Measurements from ENCODE around the gene GPC6.

Gene GPC6

GRCh38 chr13:94063848-94064247 lies 837.2 kb downstream of the GPC6 start:
- POLR2A ChIA-PET: no interaction called here
- no peak for DNase-seq (ENCODE audit: extremely low spot score)
- TF ChIP-seq LEF1 (IDR thresholded peaks at IDR 0.05; ENCODE audit: borderline replicate concordance) (no peak), BHLHE40 (IDR thresholded peaks at IDR 0.05; ENCODE audit: borderline replicate concordance) (no peak), HDGF (IDR thresholded peaks at IDR 0.05; ENCODE audit: borderline replicate concordance) (no peak), TARDBP (IDR thresholded peaks at IDR 0.05) (no peak), SP1 (IDR thresholded peaks at IDR 0.05) (no peak), FOXK2 (IDR thresholded peaks at IDR 0.05) (no peak), ELF4 (IDR thresholded peaks at IDR 0.05) (no peak), ARNT (IDR thresholded peaks at IDR 0.05) (no peak), PKNOX1 (IDR thresholded peaks at IDR 0.05) (no peak), NFRKB (IDR thresholded peaks at IDR 0.05) (no peak), SUZ12 (IDR thresholded peaks at IDR 0.05) (no peak), L3MBTL2 (conservative IDR thresholded peaks at IDR 0.05) (no peak), ZNF384 (IDR thresholded peaks at IDR 0.05) (no peak), FOXA1 (IDR thresholded peaks at IDR 0.05) (no peak), CTBP1 (IDR thresholded peaks at IDR 0.05; ENCODE audit: borderline replicate concordance) (no peak), FOXM1 (IDR thresholded peaks at IDR 0.05; ENCODE audit: borderline replicate concordance) (no peak)
- CTCF ChIA-PET: no interaction called here

- POLR2A ChIA-PET: no interaction called here
- TF ChIP-seq TARDBP (IDR thresholded peaks at IDR 0.05): no peak
- TF ChIP-seq FOXA1 (IDR thresholded peaks at IDR 0.05): no peak
- no peak for TF ChIP-seq NFRKB (IDR thresholded peaks at IDR 0.05)
- no peak for TF ChIP-seq L3MBTL2 (conservative IDR thresholded peaks at IDR 0.05)
- no peak for TF ChIP-seq PKNOX1 (IDR thresholded peaks at IDR 0.05)
- TF ChIP-seq FOXM1 (IDR thresholded peaks at IDR 0.05; ENCODE audit: borderline replicate concordance): no peak
- no peak for TF ChIP-seq ZNF384 (IDR thresholded peaks at IDR 0.05)
- no peak for TF ChIP-seq ELF4 (IDR thresholded peaks at IDR 0.05)
- TF ChIP-seq LEF1 (IDR thresholded peaks at IDR 0.05; ENCODE audit: borderline replicate concordance): no peak
- TF ChIP-seq BHLHE40 (IDR thresholded peaks at IDR 0.05; ENCODE audit: borderline replicate concordance): no peak
- TF ChIP-seq CTBP1 (IDR thresholded peaks at IDR 0.05; ENCODE audit: borderline replicate concordance): no peak
- no peak for TF ChIP-seq SP1 (IDR thresholded peaks at IDR 0.05)
- no peak for TF ChIP-seq HDGF (IDR thresholded peaks at IDR 0.05; ENCODE audit: borderline replicate concordance)
- TF ChIP-seq ARNT (IDR thresholded peaks at IDR 0.05): no peak
- TF ChIP-seq SUZ12 (IDR thresholded peaks at IDR 0.05): no peak
- no peak for TF ChIP-seq FOXK2 (IDR thresholded peaks at IDR 0.05)
- CTCF ChIA-PET: no interaction called here
- DNase-seq (ENCODE audit: extremely low spot score): no peak
Observed at GRCh38 chr13:94065741-94066140, 839.1 kb downstream of the GPC6 start.

GRCh38 chr13:94073007-94073744 lies 846.6 kb downstream of the GPC6 start:
- ChIA-PET CTCF (no interaction called here), POLR2A (no interaction called here)
- DNase-seq (ENCODE audit: extremely low spot score): no peak
- TF ChIP-seq PKNOX1 (IDR thresholded peaks at IDR 0.05) (no peak), FOXM1 (IDR thresholded peaks at IDR 0.05; ENCODE audit: borderline replicate concordance) (no peak), L3MBTL2 (conservative IDR thresholded peaks at IDR 0.05) (no peak), CTBP1 (IDR thresholded peaks at IDR 0.05; ENCODE audit: borderline replicate concordance) (no peak), TARDBP (IDR thresholded peaks at IDR 0.05) (no peak), SUZ12 (IDR thresholded peaks at IDR 0.05) (no peak), FOXK2 (IDR thresholded peaks at IDR 0.05) (no peak), ARNT (IDR thresholded peaks at IDR 0.05) (no peak), FOXA1 (IDR thresholded peaks at IDR 0.05) (no peak), ZNF384 (IDR thresholded peaks at IDR 0.05) (no peak), ELF4 (IDR thresholded peaks at IDR 0.05) (no peak), SP1 (IDR thresholded peaks at IDR 0.05) (no peak), HDGF (IDR thresholded peaks at IDR 0.05; ENCODE audit: borderline replicate concordance) (no peak), BHLHE40 (IDR thresholded peaks at IDR 0.05; ENCODE audit: borderline replicate concordance) (no peak), LEF1 (IDR thresholded peaks at IDR 0.05; ENCODE audit: borderline replicate concordance) (no peak), NFRKB (IDR thresholded peaks at IDR 0.05) (no peak)

- POLR2A ChIA-PET: no interaction called here
- CTCF ChIA-PET: interaction anchor here (0.6 kb wide), 1 partner anchor 1841 kb away, joined by 3 read pairs; no protein-coding TSS in a partner anchor
- DNase-seq (ENCODE audit: extremely low spot score): no peak
- TF ChIP-seq SUZ12 (IDR thresholded peaks at IDR 0.05) (no peak), FOXK2 (IDR thresholded peaks at IDR 0.05) (no peak), ZNF384 (IDR thresholded peaks at IDR 0.05) (no peak), L3MBTL2 (conservative IDR thresholded peaks at IDR 0.05) (no peak), NFRKB (IDR thresholded peaks at IDR 0.05) (no peak), BHLHE40 (IDR thresholded peaks at IDR 0.05; ENCODE audit: borderline replicate concordance) (no peak), HDGF (IDR thresholded peaks at IDR 0.05; ENCODE audit: borderline replicate concordance) (no peak), CTBP1 (IDR thresholded peaks at IDR 0.05; ENCODE audit: borderline replicate concordance) (no peak), FOXM1 (IDR thresholded peaks at IDR 0.05; ENCODE audit: borderline replicate concordance) (no peak), SP1 (IDR thresholded peaks at IDR 0.05) (no peak), FOXA1 (IDR thresholded peaks at IDR 0.05) (no peak), LEF1 (IDR thresholded peaks at IDR 0.05; ENCODE audit: borderline replicate concordance) (no peak), ARNT (IDR thresholded peaks at IDR 0.05) (no peak), ELF4 (IDR thresholded peaks at IDR 0.05) (no peak), PKNOX1 (IDR thresholded peaks at IDR 0.05) (no peak), TARDBP (IDR thresholded peaks at IDR 0.05) (no peak)
Observed at GRCh38 chr13:94079876-94080275, 853.3 kb downstream of the GPC6 start.

- CTCF ChIA-PET: interaction anchor here (0.5 to 0.6 kb wide), 2 partner anchors 733 to 969 kb away, joined by 3 to 4 read pairs; no protein-coding TSS in a partner anchor
Observed at GRCh38 chr13:94080527-94080926, 853.9 kb downstream of the GPC6 start.

More at GRCh38 chr13:94080527-94080926, 853.9 kb downstream of the GPC6 start:
- TF ChIP-seq LEF1 (IDR thresholded peaks at IDR 0.05; ENCODE audit: borderline replicate concordance) (no peak), PKNOX1 (IDR thresholded peaks at IDR 0.05) (no peak), FOXA1 (IDR thresholded peaks at IDR 0.05) (no peak), BHLHE40 (IDR thresholded peaks at IDR 0.05; ENCODE audit: borderline replicate concordance) (no peak), ELF4 (IDR thresholded peaks at IDR 0.05) (no peak), FOXM1 (IDR thresholded peaks at IDR 0.05; ENCODE audit: borderline replicate concordance) (no peak), HDGF (IDR thresholded peaks at IDR 0.05; ENCODE audit: borderline replicate concordance) (no peak), ZNF384 (IDR thresholded peaks at IDR 0.05) (no peak), NFRKB (IDR thresholded peaks at IDR 0.05) (no peak), CTBP1 (IDR thresholded peaks at IDR 0.05; ENCODE audit: borderline replicate concordance) (no peak), SUZ12 (IDR thresholded peaks at IDR 0.05) (no peak), FOXK2 (IDR thresholded peaks at IDR 0.05) (no peak), TARDBP (IDR thresholded peaks at IDR 0.05) (no peak), L3MBTL2 (conservative IDR thresholded peaks at IDR 0.05) (no peak), SP1 (IDR thresholded peaks at IDR 0.05) (no peak), ARNT (IDR thresholded peaks at IDR 0.05) (no peak)
- no peak for DNase-seq (ENCODE audit: extremely low spot score)
- POLR2A ChIA-PET: no interaction called here
